Stimulated activated CD8-positive, alpha-beta memory T cell treated with anti-CD3 and anti-CD28 coated beads, Interleukin-15, amount 100 ng/mL, for 48 hours (primary cell): ENCODE measurements around the gene CDH13.

ENCODE experiments used
- DNase-seq, 2 donors: peaks; one replicate each; pipeline ENCODE4 v3.0.0-alpha.2; 2020; ENCODE audit warnings: low read depth in 2 of 2

Gene CDH13

DNA sequence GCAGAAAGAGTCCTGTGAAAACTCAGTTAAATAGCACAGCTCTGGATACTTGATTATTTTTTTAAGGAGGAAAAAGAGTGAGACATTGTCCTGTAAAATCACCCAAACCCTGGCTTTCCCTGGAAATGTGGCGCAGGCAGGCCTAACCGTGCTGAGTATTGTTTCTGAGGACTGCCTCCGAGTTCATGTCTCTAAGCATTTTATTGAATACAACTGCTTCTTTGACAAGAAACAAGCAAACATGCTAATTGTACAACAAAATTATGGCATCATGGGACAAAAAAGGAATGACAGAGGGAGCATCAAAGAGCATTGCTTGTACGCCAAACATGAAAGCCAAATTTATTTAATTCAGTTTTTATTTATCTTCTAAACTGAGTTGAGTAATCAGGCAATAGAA is 1116.5 kb downstream of the CDH13 start:
- DNase-seq: no peak

DNA sequence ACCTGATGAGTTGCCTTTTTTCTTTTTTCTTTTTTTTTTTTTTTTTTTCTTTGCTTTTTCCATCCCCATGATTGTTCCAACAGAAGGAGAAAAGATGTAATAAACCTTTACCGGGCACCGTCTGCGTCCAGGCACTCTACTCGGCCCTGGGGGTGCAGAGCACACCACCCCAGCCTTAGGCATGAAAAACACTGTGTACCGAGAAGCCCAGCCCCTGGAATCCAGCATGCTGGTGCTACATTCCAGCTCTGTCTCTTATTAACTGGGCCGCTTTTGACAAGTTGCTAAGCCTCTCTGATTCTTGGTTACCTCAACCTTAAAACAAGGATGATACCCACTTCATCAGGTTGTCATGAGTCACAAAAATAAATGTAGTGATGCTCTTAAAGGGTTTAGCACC is 1117.0 kb downstream of the CDH13 start:
- no peak for DNase-seq

DNA sequence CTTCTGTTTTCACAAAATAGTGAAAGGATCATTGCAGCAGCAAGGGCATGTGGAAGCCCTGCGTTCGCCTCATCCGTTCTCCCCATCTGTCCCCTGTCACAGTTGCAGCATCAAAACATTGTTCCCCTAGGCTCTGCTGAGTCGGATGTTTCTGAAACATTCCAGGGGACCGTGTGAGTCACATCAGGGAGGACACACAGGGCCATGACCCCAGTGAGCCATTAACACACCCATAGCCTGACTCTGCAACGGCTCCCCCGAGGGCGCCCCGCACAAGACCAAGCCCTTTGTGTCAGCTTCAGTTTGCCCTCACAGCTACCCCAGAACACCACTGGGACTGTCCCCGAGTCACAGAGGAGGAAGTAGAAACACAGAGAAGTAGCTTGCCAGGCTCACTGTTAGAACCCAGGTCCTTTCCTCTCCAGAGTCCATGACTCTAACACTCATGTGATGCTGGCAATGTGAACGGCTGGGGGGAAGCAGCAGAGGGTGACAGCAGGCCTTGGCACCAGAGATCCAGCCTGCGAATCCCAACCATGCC is 1117.7 kb downstream of the CDH13 start:
- no peak for DNase-seq

DNA sequence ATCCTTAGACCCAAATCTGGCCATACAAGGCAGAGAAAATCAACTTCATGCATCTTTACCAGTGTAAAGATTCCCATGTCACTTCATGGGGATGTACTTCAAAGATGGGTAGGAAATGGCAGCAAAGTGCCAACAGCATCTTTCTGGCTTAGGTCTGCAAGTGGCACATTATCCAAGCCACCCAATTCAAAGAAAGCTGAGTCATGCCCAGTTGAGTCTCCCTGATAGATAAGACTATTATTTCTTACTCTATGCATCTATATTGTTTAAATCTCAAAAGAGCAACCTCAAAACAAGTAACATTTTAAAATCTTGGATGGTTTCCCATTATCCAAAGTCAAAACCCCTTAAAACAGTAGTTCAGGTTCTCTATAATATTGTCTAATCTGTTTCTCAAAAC is 1119.8 kb downstream of the CDH13 start:
- DNase-seq: no peak

DNA sequence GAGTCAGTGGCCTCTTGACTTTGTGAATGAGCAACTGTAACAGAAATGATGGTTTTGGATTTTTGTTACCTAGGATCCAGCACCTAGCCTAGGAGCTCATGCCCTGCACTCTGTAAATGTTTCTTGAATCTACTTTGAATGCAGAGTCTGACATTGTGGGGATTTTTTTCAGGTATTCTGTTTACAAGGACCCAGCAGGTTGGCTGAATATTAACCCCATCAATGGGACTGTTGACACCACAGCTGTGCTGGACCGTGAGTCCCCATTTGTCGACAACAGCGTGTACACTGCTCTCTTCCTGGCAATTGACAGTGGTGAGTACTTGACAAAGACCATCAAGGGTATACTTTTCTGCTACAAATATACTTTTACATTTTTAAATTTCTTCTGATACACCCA is 1121.2 kb downstream of the CDH13 start:
- no peak for DNase-seq

DNA sequence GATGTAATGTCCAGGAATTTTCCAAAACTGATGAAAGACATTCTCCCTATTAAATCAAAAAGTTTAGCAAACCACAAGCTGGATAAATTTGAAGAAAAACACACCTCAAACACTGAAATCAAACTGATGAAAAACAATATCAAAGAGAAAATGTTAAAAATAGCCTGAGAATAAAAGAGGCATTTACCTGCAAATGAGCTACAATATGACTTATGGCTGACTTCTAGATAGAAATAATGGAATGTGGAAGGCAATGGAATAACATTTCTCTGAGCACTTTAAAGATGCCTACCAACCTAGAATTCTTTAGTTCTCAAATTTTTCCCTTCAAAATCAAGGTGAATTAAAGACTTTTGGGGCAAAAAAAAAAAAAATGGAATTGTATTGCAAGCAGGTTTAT is 1128.6 kb downstream of the CDH13 start:
- DNase-seq: no peak

DNA sequence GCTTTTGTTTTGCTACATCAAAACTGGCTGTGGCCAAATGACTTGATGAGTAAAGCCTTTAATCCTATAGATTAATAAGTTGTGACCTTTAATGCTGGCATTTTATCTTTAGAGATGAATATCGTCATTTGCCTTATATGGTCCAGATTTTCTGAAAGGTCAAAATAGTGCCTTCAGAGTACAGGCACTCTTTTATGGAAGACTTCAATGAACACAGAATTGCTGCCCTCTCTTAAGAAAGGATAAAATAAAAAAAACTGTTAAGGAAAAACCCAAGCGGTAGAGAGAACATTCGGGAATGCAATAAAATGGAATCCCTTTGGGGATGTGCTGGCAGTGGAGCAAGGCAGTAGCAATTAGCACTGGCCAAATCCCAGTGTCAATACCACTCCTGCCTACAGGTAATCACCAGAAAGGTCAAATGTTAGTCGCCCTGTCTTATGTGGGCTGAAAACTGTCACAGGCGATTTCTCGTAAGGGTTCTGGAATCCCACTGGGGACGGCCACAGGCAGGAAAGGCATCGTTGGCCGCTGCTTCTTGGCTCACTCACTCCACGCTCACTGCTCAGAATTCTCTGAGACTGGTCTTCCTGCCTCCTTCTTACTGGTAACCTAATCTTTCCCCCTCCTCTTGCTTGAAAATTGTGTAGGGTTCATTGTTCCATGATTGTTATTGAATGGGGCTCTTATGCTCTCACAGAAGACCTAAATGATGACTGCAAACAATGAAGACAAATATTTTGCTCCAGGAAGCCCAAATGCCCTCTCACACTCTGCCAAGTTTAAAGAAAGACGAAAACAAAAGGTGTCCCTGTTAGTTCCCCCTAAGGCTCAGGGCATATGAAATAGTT is 1135.6 kb downstream of the CDH13 start:
- no peak for DNase-seq

DNA sequence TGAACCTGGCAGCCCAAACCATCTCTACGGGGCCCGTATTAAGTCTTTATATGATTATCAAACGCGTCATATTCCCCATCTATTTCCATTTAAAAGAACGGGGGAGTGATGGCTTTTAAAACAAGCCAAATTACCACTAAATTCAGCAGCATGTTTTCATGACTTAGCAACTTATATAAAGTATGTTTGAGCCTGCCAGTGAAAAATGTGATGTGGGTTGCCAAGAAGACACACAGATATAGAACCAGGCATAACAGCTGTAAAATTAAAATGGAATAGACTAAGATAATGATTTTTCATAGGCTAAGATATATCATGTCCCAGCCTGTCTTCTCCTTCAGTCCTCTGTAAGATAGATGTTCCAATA is 1136.2 kb downstream of the CDH13 start:
- no peak for DNase-seq

DNA sequence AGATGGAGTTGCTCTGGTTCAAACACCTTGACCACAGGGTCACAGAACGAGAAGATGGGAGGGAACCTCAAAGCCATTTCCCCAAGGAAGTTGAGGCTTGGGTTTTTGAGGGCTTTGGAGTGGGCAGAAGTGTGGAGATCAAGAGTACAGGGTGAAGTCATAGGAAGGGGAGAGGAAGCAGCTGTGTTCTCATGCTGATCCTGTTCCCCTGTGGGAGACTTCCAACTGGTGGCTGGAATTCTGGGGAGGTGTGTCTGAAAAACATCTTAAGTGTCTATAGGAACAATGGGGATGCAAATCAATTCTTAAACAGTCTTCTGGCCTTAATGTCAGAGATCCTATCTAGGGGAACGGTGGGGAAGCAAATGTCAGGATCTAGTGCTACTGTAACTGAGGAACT is 1142.2 kb downstream of the CDH13 start:
- no peak for DNase-seq

DNA sequence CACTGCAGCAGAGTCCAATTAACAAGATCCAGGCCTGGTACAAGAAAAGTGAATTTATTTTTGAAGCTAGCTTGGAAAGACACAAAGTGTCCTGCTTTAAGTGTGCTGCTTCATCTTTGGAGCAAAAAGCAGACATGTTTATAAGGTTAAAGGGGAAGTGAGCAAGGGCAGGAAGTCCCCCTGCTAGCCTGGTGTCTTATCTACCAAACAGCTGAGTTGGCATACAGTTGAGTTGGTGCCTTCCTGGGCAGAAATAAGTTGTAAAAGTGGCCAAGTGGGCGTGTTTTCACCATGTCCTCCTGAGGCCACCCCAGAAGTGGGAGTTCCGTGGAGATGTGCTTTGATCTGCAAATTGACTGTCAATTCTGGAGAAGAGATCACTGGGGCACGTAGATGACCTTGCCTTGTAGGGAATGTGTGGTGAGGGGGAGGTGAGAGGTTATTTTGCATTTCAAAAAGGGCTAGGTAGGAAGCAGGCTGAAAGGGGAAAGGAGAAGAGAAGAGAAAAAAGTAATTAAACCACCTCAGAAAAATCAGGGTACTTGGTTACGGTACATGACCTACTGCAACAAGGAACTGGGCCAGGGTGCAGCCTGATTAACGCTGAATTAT is 1142.7 kb downstream of the CDH13 start:
- DNase-seq: no peak

DNA sequence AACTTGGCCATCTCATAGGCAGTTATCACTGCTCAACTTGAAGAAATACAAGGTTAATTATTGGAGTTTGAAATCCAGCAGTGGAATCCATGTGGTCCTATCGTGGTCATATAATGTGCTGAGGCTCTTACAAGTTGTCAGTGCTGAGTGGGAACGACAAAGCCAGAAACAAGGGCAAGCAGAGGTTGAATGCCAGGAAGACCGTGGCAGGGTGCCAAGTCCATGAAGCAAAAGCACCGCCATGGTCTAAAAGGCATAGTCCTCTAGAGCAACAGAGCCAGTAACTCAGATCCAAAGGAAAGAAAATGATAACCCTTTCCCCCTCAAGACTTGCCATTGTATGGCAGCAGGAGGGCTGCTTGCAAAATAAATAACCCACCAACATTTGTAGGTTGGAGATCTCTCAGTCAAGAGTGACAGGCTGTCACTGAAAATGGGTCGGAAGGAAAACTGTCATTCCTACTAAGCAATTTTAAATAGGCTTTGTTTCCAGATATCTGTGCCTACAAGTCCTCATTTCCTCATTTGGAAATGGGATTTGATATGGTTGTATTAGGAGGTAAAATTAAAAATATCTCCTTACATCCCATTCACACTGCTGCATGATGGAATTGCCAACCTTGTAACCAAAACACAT is 1144.7 kb downstream of the CDH13 start:
- no peak for DNase-seq

DNA sequence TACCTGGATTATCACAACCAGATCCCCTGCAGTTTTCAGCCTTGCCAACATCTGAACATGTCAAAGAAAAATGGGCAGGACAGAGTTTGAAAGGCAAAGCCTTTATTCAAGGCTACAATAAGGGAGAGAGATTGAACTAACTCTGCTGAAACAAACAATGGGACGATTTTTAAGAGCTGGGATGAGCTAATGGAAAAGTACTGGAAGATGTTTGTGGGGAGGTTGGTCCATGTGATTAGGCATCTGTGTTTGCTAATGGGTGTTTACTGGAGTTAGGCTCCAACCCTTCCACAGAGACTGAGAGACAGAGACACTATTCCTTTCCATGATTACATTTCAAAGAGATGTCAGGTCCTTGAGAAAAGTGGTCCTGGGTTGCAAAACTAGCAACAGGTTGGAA is 1146.0 kb downstream of the CDH13 start:
- DNase-seq: no peak

DNA sequence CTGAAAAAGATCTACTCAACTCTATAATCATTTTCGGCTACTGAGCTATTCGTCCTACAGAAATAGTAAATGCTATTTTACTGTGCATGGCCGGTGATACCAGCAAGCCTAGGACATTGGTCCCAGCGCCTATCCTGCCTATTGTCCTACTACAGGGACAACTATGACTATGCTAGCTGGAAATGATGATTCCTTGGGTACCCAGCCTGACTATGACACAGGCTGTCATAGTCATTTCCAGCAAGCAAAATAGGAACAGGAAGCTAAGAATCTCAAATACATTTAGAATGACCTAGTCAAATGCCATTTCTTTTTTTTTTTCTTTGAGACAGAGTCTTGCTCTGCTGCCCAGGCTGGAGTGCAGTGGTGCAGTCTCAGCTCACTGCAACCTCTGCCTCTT is 1147.3 kb downstream of the CDH13 start:
- no peak for DNase-seq

DNA sequence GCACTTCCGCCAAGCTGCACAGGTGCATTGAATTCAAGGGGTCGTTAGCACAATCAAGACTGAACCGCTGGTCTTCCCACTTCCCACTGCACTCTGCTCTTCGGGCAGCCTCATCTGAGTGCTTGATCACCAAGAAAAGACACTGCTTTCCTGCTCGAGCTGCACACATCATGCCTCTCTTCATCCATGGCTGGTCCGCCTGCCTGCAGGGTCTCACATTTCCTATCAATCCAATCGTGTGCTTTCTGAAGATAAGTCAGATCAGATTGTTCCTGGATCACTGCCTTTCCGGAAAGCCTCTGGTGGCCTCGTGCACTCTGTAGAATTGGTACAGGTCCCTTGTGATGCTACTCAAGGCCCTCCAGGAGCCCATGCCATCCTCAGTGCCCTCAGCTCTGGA is 1150.2 kb downstream of the CDH13 start:
- DNase-seq: no peak

DNA sequence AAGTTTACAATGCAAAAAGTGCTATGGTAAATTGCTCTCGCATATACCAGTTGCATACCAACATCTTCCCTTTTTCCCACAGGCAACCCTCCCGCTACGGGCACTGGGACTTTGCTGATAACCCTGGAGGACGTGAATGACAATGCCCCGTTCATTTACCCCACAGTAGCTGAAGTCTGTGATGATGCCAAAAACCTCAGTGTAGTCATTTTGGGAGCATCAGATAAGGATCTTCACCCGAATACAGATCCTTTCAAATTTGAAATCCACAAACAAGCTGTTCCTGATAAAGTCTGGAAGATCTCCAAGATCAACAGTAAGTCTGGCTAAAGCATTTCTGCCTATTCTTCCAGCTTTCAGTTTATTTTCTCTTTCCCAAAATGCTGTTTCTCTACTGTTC is 1153.1 kb downstream of the CDH13 start:
- DNase-seq: no peak

DNA sequence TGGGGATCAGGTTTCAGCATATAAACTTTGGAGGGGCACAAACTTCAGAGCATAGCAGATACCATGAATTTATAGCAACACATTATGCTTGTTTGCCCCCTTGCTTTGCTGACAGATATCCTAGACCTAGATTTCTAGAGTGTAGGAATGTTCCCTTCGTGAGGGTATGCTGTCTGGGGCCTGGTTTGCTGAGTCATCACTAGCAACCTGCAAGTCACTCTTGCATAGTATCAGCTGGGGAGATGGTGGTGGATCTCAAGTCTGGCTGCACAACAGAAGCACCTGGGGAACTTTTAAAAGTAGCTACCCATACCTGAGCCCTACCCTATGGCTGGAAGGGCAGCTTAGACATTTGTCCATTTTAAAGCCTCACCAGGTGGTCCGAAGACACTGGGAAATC is 1158.7 kb downstream of the CDH13 start:
- DNase-seq: no peak

DNA sequence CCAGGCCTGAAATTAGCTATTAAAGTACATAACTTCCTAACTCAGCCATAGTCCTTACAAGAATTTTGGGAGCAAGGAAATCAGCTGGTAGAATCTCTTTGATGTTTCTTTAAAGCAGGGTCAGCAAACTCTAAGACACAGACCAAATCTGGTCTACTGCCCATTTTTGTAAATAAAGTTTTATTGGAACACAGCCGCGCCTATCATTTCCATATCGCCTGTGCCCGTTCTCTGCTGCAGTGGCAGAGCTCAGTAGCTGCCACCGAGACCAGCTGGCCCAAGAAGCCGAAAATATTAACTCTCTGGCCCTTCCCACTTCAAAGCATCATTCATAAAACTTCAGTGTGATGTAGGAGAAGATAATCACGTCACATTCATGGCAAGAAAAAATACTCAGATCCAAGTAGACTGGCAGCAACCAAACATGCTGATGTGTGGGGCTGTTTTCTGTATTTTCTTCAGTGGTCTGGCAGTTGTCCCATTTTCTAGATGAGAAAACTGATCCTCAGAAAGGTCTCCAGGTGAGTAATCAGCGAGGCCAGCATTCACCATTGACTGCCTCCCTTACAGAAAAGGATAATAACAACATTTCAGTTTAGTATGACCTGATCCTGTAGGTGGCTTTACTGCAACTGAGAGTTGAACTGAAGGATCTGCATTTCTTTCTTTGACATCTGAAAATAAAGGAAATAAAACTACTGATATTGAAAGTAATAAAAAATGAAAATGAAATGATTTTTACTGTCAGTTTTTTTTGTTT is 1163.1 kb downstream of the CDH13 start:
- DNase-seq: no peak

DNA sequence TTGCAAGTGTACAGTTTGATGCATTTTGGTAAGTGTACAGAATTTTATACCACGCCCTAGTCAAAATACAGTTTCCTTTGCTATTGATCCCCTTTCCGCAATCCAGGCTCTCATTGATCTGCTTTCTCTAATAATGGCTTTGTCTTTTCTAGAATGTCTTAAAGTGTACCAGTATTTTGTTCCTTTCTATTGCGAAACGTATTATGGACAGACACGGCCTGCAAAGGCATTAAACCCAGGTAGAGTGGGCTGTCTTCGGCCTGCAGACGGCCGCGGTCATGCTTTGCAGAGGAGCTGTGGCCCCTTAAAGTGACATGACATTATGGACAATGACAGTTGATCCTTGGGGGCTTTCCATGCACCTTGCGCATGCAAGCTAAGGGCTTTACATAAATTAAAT is 1165.1 kb downstream of the CDH13 start:
- DNase-seq: no peak

DNA sequence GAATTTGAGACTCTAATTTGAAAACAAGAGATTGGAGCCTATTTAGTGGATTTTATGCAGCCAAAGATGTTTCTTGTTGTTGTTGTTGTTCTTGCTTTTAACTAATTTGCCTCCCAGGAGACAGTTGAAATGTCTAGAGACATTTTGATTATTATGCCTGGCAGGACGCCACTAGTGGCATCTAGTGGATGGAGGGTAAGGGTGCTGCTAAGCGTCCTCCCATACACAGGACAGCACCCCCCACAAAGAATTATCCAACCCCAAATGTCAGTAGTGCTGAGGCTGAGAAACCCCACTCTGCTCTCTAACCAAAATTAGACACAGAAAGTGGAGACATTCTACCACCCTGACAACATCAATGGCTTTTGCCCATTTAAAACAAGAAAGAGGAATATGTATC is 1165.6 kb downstream of the CDH13 start:
- DNase-seq: no peak

DNA sequence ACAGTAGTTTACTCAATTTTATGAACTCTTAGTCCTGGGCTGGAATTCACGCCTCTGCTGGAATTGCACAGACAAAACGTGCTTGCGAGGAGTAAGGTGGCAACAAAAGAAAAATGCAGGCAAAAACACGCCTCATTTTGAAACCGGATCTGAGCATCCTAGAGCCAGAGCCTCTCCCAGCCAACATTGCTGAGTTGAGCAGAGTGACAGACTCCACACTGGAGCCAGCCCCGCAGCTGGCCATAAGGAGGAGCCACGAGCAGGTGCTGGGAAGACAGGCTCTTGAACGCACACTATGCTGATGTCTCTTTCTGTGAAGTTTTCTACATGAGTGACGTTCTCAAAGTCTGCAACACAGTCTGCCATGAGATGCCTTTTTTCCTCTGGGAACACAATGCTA is 1166.4 kb downstream of the CDH13 start:
- DNase-seq: no peak

DNA sequence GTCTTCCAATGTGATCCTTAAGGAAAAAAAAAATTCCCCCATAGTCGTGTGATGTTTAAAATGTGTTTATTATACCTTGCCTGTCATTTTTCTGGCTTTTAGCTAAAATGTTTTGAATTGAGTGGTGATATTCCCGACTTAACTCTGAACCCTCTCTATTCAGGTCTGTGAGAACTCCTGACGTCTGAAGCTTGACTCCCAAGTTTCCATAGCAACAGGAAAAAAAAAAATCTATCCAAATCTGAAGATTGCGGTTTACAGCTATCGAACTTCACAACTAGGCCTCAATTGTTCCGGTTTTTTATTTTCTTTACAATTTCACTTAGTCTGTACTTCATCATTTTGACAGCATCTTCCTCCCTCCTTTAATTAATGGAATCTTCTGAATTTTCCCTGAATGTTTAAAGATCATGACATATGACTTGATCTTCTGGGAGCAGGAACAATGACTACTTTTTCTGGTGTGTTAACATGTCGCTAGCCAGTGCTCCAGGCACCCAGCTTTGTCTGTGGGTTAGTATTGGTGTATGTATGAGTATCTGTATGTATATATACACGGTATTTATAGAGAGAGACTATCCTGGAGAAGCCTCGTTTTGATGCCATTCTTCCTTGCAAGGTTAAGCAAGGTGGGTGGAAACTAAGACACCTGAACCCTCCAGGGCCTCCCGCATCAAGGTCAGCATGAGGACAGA is 1168.2 kb downstream of the CDH13 start:
- DNase-seq: no peak

DNA sequence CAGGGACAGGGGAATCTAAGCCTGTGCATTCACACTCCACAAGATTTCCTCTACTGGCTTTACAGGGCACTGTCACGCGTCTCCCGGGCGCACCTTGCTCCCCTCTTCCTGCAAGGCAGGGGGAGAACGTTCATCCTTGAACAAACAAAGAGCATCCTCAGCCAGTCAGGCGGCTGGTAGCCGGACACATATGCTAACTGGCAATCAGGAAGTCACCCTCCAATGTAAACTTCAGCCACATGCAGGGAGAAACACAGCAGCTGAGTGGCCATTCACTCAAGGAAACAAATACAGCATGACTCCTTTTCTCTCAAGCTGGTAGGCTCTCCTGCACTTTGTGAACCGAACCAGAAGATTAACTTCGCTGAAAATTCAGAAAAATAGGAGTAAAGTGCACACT is 1170.2 kb downstream of the CDH13 start:
- no peak for DNase-seq
